ENCODE results near the gene SYT9.

DNA sequence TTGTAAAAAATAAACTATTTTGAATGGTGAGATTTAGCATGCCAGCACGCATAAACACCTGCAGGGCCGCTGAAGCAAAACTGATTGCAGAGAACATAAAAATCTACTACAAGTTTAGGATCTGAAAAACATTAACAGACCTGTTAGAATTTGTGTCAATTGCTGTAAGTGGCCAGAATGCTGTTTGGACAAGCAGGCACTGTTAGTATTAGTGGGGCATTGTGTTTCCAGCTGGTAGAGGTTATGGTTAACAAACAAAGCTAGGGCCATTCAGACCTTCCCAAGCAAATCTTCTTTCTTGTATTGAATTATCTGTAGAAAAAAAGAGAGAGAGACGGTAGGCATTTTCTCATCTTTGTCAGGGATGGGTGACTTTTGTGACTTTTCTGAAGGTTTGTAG lies 176.0 kb downstream of the SYT9 start:
- TF ChIP-seq, protein P1, sequence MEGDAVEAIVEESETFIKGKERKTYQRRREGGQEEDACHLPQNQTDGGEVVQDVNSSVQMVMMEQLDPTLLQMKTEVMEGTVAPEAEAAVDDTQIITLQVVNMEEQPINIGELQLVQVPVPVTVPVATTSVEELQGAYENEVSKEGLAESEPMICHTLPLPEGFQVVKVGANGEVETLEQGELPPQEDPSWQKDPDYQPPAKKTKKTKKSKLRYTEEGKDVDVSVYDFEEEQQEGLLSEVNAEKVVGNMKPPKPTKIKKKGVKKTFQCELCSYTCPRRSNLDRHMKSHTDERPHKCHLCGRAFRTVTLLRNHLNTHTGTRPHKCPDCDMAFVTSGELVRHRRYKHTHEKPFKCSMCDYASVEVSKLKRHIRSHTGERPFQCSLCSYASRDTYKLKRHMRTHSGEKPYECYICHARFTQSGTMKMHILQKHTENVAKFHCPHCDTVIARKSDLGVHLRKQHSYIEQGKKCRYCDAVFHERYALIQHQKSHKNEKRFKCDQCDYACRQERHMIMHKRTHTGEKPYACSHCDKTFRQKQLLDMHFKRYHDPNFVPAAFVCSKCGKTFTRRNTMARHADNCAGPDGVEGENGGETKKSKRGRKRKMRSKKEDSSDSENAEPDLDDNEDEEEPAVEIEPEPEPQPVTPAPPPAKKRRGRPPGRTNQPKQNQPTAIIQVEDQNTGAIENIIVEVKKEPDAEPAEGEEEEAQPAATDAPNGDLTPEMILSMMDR (IDR thresholded peaks at IDR 0.05), result no peak
- TF ChIP-seq EZH2phosphoT487 (IDR thresholded peaks at IDR 0.05), result no peak
